GM19328 (cell line): ENCODE data around the gene CYTH3.
"Not testable (repeated sequence)": the region's sequence is repeated elsewhere in the genome, so short reads cannot be mapped to it uniquely, and the experiment has no call there.

Experiments used
- ATAC-seq: cut with Tn5 transposase; IDR thresholded peaks from one replicate; pipeline ENCODE4 v1.9.1; 2021; ENCODE audit warnings: mild to moderate bottlenecking, moderate library complexity; ENCODE audit not compliant: unreplicated experiment

CYTH3 gene

DNA sequence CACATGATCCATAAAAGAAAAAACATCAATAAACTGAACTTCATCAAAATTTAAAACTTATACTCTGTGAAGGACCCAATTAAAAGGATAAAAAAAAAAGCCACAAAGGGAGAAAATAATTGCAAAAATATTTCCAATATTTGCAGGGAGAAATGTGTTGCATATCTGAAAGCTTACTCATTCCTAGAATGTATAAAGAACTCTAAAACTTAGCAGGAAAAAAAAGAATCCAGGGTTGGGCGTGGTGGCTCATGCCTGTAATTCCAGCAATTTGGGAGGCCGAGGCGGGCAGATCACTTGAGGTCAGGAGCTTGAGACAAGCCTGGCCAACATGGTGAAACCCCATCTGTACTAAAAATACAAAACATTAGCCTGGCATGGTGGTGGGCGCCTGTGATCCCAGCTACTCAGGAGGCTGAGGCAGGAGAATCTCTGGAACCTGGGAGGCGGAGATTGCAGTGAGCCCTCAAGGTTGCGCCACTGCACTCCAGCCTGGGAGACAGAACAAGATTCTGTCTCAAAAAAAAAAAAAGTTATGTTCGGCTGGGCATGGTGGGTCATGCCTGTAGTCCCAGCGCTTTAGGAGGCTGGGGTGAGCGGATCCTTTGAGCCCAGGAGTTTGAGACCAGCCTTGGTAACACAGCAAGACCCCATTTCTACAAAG lies 11.1 kb upstream of the CYTH3 start:
- not testable (repeated sequence) for ATAC-seq

DNA sequence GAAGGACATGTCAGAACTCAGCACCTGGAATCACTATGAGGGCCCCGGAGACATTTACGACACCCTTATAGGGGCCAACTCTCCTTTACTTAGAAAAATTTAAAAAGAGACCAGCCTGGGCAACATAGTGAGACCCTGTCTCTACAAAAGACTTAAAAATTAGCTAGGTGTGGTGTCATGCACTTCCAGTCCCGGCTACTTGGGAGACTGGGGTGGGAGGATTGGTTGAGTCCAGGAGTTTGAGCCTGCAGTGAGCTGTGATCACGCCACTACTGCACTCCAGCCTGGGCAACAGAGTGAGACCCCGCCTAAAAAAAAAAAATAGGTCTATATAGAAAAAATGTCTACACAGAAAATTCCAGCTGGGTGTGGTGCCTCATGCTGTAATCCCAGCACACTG lies 7.5 kb upstream of the CYTH3 start:
- no peak for ATAC-seq

DNA sequence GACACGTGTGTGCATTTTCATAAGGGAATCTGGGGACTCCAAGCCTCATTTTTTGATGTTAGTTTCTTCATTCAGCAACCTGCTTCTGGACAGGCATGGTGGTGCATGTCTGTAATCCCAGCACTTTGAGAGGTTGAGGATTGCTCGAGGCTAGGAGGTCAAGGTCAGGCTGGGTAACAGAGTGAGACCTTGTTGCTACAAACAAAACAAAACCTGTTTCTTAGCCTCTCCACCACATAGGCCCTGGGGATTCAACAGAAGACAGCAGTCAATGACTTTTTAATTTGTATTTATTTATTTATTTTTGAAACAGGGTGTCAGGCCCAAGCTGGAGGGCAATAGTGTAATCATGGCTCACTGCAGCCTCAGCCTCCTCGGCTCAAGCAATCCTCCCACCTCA lies 6.9 kb upstream of the CYTH3 start:
- ATAC-seq, result no peak

DNA sequence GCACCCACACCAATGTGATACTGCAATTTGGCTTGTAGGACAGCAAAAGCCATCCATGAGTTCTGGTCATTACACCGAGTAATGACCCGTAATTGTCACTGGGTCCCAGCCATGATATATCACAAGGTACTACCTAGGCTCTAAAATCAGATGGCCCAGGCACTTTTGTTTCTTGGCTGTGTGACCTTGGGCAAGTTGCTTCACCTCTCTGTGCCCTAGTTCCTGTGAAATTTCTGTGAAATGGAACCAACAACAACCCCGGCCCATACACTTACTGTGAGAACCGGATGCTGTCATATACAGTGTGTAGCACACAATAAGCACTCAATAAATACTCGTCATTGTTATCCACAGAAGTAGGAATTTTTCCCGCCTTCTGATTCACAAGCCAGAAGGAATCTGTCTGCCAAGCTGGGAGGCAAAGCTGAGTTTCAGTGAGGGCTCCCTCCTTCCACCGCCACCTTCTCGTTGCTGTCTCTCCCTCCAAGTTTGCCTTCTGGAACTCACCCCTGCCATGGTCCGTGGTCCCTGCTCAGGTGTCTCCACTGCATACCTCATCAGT lies 6.4 kb upstream of the CYTH3 start:
- ATAC-seq, result no peak

DNA sequence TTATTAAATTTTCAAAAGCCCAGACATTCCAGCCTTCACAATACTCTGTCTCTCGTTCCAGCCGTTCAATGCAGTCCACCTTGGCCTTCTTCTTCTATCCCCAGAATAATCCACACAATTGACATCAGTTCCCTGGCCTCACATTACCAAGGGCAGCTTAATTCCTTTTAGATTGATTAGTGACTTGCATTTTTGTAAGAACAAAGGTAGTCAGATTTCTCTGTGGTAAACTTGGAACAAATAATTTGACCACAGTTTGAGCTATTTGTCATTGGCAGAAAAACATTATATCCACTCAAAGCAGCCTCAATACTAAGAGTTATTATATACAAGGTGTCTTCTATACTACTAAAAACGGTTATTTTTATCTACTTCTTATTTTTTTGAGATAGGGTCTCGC lies 5.1 kb upstream of the CYTH3 start:
- ATAC-seq, result no peak

DNA sequence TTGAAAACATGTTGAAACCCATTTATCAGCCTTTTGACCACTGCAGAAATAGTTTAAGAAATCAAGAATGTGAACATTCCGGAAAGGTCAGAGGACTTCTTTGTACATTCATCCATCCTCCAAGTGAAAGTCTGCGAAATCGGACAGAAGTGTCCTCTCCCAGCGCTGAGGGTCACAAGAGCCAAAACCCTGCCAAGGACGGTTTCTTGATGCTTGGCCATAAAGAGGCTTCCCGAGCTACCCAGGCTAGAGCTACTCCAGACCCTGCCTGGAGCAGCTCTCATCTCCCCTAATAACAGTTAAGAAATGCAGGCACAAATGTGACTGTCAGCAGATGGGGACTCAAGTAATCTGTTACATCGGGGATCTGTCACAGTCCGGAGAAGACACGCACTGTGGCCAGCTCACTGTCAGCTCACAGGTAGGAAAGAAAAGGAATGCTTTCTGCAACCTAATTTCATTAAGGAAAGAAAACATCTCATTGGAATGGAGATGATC lies 4.5 kb upstream of the CYTH3 start:
- ATAC-seq, result no peak

DNA sequence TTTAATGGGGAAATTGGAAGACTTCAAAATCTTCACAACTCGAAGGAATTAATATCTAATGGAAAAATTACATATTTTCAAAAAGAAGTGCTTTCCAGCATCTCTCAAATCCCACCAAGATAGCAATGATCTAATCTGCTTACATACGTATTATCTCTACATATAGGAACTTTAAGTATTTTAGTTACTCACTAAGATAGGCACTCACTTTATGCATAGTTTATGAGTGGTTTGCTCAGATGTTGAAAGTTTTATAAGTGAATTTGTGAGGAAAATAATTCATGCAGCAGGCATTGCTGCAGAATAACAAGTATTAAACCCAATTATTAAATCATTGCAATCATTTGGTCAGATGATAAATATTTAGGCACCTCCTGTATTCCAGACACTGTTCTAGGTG lies 2.3 kb upstream of the CYTH3 start:
- no peak for ATAC-seq

DNA sequence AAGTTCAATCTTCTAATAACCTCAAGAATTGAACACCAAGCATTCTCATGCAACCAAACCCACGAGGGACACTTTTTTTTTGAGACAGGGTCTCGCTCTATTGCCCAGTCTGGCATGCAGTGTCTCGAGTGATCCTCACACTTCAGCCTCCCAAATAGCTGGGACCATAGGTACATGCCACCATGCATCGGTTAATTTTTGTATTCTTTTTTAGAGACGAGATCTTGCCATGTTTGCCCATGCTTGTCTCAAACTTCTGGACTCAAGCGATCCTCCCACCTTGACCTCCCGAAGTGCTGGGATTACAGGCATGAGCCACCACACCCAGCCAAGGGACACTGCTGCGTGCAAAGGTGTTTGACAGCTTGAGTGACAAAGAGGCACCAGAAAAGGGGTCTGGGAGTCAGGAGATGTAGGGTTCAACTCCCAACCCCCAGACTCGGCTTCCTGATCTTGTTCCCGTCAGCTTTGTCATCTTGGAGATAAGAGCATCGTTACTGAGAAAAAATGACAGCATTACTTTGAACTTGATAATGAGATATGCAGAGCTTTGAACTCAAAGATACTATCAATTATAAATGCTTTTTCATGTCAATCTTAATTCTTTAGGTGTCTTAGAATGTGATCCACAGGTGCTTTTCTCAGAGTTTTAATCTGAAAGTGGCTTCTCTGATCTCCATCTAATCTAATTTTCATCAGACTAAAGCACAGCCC lies 1.6 kb upstream of the CYTH3 start:
- no peak for ATAC-seq

DNA sequence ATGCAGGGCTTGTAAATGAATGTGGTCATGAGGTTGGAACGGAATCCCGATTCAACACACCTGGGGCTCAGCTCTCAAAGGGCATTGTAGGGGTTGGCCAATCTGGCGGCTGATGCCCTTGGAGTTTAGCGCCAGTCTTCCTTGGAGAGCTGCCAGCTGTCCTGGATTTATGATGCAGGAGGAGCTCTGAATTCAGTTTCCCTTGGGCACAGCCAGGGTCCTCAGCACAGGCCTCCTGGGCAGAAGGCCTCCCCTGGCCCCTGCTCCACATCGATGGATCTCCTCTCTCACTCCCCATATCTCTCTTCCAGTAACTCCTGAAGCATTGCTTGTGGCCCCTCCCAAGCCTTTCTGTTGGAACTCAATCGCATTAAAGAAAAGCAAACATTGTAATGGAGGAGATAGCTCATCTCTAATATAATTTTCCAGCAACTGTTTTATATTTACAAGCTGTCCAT lies 985 bp upstream of the CYTH3 start:
- no peak for ATAC-seq

DNA sequence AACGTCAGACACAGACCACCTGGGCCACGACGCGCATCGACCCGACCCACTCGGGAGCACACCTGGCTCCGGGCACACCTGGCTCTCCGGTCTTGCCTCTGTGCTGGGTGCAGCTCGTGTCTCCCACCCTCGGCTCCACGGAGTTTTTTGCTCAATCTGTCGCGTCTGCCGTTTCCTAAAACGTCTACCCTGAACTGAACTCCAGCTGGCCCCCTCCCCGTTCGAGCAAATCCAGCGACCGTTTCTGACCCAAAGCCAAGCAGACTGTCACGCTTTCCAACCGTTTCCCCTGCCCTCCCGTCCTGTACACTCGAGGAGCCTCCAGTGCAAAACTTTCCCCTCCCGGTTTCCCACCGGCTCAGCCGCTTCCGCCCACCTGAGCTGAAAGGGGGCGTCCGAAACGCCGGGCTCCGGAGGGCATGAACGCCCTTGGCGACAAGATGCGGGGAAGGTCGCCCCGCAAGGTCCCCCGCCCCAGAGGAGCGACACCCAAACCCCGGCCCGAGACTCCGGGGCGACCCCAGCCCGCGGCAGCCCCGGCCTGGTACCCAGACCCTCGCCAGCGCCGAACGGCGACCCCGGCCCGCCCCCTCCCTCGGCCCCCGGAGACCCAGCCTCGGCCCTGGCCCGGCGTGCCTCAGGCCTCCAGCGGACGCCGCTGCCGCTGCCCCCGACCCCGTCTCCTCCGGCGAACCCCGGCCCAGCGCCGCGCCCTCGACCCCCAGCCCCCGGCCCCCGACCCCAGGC lies 557 bp downstream of the CYTH3 start:
- ATAC-seq, result no peak

DNA sequence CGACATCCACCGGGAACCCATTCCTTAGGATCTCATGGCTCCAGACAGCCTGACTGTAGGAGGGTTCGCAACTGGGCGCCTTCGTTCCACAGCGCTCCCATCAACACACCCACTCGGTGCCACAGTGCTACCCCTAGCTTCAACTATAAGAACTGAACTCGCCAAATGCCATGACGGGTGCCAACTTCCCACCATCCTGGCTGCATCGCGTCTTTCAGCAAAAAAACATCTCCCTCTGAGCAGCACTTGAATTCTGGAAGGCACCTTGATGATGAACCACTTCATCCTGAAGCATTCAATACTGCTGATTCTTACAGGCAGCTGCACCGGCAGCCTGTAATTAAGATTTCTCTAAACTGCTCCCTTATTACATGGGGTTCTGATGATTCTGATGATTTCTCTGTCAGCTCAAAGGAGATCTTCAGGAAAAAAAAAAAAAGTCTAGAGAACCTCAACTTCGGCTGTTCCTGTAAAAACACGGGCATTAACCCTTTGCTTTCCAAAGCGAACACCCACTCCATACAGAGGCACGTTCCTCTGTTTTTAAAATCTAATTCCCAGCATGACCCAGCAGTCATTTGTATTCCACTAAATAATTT lies 1.3 kb downstream of the CYTH3 start:
- ATAC-seq, result no peak

DNA sequence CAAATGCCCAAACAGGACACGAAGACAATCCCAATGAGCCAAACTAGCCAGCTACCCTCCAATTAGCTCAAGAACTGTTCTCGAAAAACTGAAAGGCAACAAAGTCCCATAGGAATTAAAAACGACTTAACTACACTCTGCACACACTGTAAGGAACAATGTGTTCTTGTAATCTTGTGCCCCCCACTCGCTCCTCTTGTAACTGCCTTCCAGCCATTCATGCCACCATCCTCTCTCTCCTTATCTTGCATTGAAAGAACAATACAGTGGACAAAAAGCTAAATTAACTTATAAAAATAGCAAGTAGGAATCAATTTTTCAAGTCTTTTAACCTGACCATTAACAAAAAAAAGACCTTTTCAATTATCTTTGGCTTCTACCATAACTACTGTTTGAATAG lies 2.9 kb downstream of the CYTH3 start:
- no peak for ATAC-seq

DNA sequence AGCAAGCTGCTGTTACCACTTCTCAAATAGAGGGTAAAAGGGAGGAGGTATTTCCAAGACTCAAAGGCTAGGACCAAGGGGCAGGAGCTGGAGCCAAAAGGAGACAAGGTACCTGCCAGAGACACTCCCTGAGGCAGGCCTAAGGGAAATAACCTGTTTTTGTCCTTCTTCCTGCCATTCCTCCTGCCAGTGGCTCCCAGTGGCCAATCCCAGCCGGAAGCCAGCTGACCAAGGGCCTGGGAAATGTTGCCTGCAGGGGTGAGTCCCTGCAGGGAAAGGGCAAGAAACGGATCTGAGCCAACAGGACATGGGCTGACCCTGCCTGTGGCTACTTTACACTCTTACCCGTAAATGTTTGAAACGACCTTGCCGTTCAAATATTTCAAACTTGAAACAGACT lies 3.5 kb downstream of the CYTH3 start:
- ATAC-seq, result no peak

DNA sequence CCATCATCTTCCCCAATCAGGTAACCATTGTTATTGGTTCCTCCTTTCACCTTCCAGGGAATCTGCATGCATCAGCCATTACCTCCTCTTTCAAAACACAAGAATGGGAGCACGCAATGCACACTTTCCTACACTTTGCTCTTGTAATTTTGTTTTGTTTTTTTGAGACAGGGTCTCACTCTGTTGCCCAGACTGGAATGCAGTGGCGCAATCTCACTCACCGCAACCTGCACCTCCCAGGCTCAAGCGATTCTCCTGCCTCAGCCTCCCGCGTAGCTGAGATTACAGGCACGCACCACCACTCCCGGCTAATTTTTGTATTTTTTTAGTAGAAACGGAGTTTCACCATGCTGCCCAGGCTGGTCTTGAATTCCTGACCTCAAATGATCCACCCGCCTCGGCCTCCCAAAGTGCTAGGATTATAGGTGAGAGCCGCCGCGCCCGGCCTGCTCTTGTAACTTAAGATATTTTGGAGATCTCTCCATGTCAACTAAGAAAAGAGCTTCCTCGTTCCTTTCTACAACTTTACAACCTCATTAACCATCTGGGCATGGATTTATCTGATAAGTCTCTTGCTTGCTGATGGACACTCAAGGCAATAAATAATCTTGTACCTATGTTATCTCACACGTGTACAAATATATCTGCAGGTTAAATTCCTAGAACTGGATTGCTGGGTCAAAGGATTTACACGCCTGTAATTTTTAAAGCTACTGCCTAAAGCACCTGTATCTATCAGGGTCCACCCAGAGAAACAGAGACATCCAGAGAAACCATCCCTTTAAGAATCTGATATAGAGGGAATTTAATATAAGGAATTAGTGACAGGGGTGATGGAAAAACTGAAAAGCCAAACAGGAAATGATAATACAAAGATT lies 4.2 kb downstream of the CYTH3 start:
- ATAC-seq, result no peak

DNA sequence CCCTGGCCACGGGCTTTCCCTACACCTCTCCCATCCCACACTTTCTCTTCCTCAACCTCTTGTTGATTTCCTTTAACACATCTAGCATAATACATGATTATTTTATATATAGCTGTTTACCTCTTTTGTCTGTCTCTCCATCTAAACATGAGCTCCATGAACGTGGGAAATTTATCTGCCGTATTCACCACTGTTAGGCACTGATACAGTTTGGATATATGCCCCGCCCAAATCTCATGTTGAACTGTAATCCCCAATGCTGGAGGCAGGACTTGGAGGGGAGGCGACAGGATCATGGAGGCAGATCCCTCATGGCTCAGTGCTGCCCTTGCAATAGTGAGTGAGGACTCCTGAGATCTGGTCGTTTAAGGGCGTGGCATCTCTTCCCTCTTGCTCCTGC lies 5.7 kb downstream of the CYTH3 start:
- ATAC-seq, result no peak

DNA sequence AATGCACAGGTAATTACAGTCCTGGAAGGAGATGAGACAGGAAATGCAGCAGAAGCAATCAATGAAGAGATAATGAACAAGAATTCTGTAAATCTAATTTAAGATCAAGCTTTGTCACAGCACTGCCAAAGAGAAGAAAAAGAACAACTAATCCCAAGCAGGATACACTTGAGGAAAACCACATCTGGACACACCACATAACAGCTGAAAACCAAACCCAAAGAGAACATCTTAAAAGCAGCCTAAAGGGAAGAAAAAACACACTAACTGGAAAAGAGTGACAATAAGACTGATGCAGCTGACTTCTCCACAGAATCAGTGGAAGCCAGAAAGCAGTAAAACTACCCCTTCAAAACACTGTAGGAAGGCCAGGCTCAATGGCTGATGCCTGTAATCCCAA lies 10.2 kb downstream of the CYTH3 start:
- no peak for ATAC-seq

DNA sequence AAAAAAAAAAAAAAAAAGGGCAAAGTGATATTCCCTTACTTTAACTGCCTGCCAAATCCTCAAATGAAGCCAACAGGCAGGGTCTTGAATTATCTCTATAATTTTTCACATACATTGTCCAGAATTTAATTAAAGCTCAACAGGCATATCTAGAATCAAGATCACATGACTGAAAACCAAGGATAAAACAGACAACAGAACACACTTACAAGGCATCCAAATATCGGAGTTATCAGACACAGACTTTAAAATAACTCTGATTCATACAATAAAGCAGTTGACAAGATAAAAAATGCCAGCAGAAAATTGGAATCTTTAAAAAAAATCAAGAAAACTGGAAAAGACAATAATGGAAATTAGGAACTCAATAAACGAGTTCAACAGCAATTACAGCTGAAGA lies 10.7 kb downstream of the CYTH3 start:
- no peak for ATAC-seq

DNA sequence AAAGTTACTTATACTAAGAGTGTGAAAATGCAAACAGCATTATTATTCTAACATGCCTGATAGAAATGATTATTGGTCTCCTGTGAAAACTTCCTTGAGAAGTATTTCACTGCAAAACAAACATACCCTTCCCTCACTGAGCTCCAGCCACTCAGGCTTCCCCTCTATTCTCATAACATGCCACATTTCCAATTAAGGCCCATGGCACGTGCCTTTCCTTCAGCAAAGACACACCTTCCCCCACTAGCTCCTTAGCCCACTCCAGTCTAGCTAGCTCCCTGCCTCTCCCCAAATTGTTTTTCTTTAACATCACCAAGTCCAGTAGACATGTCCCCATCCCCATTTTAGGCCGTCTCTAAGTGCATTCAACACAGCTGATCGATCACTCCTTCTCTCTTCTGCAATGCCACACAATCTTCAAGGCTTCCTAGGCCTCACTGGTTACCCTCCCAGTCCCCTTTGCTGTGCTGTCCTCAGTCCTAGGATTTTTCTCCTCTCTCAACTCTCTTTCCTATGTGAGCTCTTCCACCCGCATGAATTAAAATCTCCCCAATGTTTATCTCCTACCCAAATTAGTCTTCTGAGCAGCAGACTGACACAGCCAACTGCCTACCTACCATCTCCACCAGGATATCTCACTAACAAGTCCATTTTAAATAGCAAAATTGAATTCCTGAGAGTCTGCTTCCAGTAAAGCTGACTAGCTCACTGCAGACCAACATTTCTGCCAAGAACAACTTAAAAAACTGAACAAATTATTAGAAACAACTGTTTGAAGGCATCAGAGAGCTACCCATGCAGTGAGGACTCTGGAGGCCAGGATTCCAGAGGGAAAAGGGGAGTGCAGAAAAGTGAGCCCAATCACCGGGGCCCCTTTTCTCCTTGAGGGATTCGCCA lies 11.9 kb downstream of the CYTH3 start:
- no peak for ATAC-seq

DNA sequence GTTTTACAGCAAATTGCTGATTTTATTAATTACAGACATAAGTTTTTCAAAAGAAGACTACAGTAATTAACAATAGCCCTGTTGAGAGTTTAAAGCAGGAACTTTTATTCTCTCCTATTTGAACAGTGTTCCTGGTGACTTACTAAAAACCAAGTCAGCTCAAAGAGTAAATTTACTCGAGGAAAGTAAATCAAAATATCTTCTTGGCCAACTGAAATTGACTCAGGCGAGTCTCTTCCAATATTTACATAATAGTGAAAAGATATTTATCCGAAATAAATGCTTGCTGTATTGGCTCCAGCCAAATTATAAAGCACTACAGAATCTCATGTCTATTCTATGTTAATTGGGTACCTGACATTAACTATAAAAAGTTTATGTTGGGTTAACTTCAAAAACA lies 13.2 kb downstream of the CYTH3 start:
- ATAC-seq, result no peak
